HepG2 (cell line): ENCODE data around the gene OLR1. TPM values are rescaled to one million over a fixed set of nuclear protein-coding genes. Genes with fewer than 3 reads are reported as not detected.

Experiments used
- ATAC-seq: fragments of 200-7000 bp; cut with Tn5 transposase; 3 replicates; pipeline ENCODE4 v1.9.1; 2020; ENCODE audit warnings: mild to moderate bottlenecking, moderate library complexity
- BruUV-seq: library from RNA; stranded (reverse); fragments of 400-500 nt; replicated peaks from 2 replicates; lab custom pipeline; 2021; lab: Mats Ljungman, UMichigan
- CTCF ChIA-PET: fragments of 300-600 bp; formaldehyde crosslinking; extraction: SDS; loops from one replicate; lab custom pipeline; 2021; ENCODE audit warnings: low total read pairs, inconsistent platforms, low intra/inter-chr PET ratio; lab: Yijun Ruan, JAX
- POLR2A ChIA-PET: fragments of 350-600 bp; sonication (Branson Sonifier 250); formaldehyde crosslinking; loops from one replicate; lab custom pipeline; 2020; ENCODE audit warnings: antibody characterized with exemption, inconsistent platforms; lab: Yijun Ruan, JAX
- DNase-seq: peaks from one replicate; pipeline ENCODE4 v3.0.0-alpha.2; 2015; ENCODE audit warnings: low spot score
- FAIRE-seq: peaks from 3 replicates; lab custom pipeline; 2011; peaks lifted over from hg19 to GRCh38; lab: Jason Lieb, UNC
- H2AFZ ChIP-seq: one replicate; pipeline ENCODE4 v1.6.1; 2011; ENCODE audit warnings: low read length, inconsistent platforms
- H3K27ac ChIP-seq: fragments of 300-600 bp; 3 replicates; pipeline ENCODE4 v1.8.0; 2011; ENCODE audit warnings: mixed run types, mild to moderate bottlenecking, mixed read lengths, low read length, inconsistent platforms; ENCODE audit not compliant: insufficient read depth; ENCODE audit errors: extremely low read length
- H3K27me3 ChIP-seq, 2 experiments: fragments of 200-600 bp in 1 of 2; 2 replicates in 1 of 2; 3 replicates in 1 of 2; pipeline versions ENCODE4 v1.6.0 to v1.8.0; 2011; ENCODE audit warnings: low read length in 2 of 2, mild to moderate bottlenecking in 2 of 2, moderate library complexity in 2 of 2, inconsistent platforms in 1 of 2; ENCODE audit not compliant: insufficient read depth in 2 of 2, control insufficient read depth in 1 of 2
- H3K36me3 ChIP-seq, 2 experiments: fragments of 200-600 bp in 1 of 2; replicated peaks in 1 of 2; 2 replicates in 1 of 2; 3 replicates in 1 of 2; pipeline versions ENCODE4 v1.5.1 to v1.8.0; 2011; ENCODE audit warnings: low read length in 2 of 2, inconsistent platforms in 1 of 2; ENCODE audit not compliant: insufficient read depth in 2 of 2, control insufficient read depth in 1 of 2
- H3K4me1 ChIP-seq: 2 replicates; pipeline ENCODE4 v1.5.1; 2012; ENCODE audit warnings: low read length, inconsistent platforms; ENCODE audit not compliant: insufficient read depth
- H3K4me2 ChIP-seq: 2 replicates; pipeline ENCODE4 v1.6.0; 2011; ENCODE audit warnings: low read depth, low read length, inconsistent platforms
- H3K4me3 ChIP-seq, 3 experiments: fragments of 200-600 bp in 1 of 3; sonication (generic), shearing (Covaris generic) in 1 of 3; replicated peaks in 1 of 3; 2 replicates each; pipeline ENCODE4 v1.5.1; 2011 to 2016; ENCODE audit warnings: low read length in 3 of 3, inconsistent platforms in 2 of 3, low read depth in 2 of 3, mild to moderate bottlenecking in 2 of 3, control low read depth in 1 of 3, mixed read lengths in 1 of 3; ENCODE audit not compliant: insufficient read depth in 1 of 3
- H3K79me2 ChIP-seq: one replicate; pipeline ENCODE4 v1.6.1; 2011; ENCODE audit warnings: low read length, inconsistent platforms; ENCODE audit not compliant: insufficient read depth
- H3K9ac ChIP-seq: 2 replicates; pipeline ENCODE4 v1.6.0; 2011; ENCODE audit warnings: mild to moderate bottlenecking, low read depth, low read length, inconsistent platforms; ENCODE audit not compliant: insufficient read depth
- H3K9me3 ChIP-seq: 2 replicates; pipeline ENCODE4 v1.5.1; 2012; ENCODE audit warnings: mild to moderate bottlenecking, low read length
- H4K20me1 ChIP-seq: 2 replicates; pipeline ENCODE4 v1.6.0; 2011; ENCODE audit warnings: inconsistent platforms, mild to moderate bottlenecking, low read length, moderate library complexity; ENCODE audit not compliant: insufficient read depth
- CC2D1A ChIP-seq: sonication (generic); formaldehyde crosslinking; IDR thresholded peaks from 2 replicates; pipeline ENCODE4 v1.8.1; 2023; ENCODE audit warnings: mild to moderate bottlenecking, missing genetic modification reagents
- HOXA9 ChIP-seq: sonication (generic); formaldehyde crosslinking; IDR thresholded peaks from 2 replicates; pipeline ENCODE4 v1.8.1; 2022; ENCODE audit warnings: missing genetic modification reagents, mild to moderate bottlenecking, moderate library complexity, borderline replicate concordance
- JDP2 ChIP-seq: sonication (generic); formaldehyde crosslinking; IDR thresholded peaks from 2 replicates; pipeline ENCODE4 v1.8.1; 2022; ENCODE audit warnings: missing genetic modification reagents, borderline replicate concordance
- NR2F2 ChIP-seq: IDR thresholded peaks from 2 replicates; pipeline ENCODE4 v1.6.1; 2012; ENCODE audit warnings: low read depth, inconsistent platforms, borderline replicate concordance
- U2AF1 ChIP-seq: fragments of 200-400 bp; formaldehyde crosslinking; optimal IDR thresholded peaks from 2 replicates; pipeline ENCODE3; 2017; ENCODE audit warnings: mild to moderate bottlenecking, low read depth, low read length
- ZBED4 ChIP-seq: sonication (generic); formaldehyde crosslinking; IDR thresholded peaks from 2 replicates; pipeline ENCODE4 v1.4.0; 2020; ENCODE audit warnings: missing genetic modification reagents, borderline replicate concordance
- ZFP90 ChIP-seq: sonication (generic); formaldehyde crosslinking; IDR thresholded peaks from 2 replicates; pipeline ENCODE4 v1.8.0; 2022; ENCODE audit warnings: missing genetic modification reagents, mild to moderate bottlenecking, inconsistent platforms, borderline replicate concordance
- ZNF124 ChIP-seq: sonication (generic); formaldehyde crosslinking; IDR thresholded peaks from 2 replicates; pipeline ENCODE4 v1.4.0; 2020; ENCODE audit warnings: missing genetic modification reagents
- ZNF224 ChIP-seq: sonication (generic); formaldehyde crosslinking; IDR thresholded peaks from 2 replicates; pipeline ENCODE4 v1.5.0; 2020; ENCODE audit warnings: mild to moderate bottlenecking, missing genetic modification reagents
- ZNF382 ChIP-seq: sonication (generic); formaldehyde crosslinking; IDR thresholded peaks from 2 replicates; pipeline ENCODE4 v1.5.0; 2020; ENCODE audit warnings: missing genetic modification reagents, mild to moderate bottlenecking, borderline replicate concordance
- ZNF503 ChIP-seq: sonication (generic); formaldehyde crosslinking; IDR thresholded peaks from 2 replicates; pipeline ENCODE4 v1.4.0; 2020; ENCODE audit warnings: missing genetic modification reagents
- WGBS: methylation state at CpG from one replicate; pipeline ENCODE4 v1.1.6; 2017; ENCODE audit warnings: low lambda C conversion rate; 5-methylcytosine and 5-hydroxymethylcytosine counted together
- in situ Hi-C: cut with HindIII; loops from 2 replicates; pipeline ENCODE4 v1.10.0; 2017; ENCODE audit warnings: low pct_unique_long_range_greater_than_20kb; ENCODE audit not compliant: extremely low pct_ligation_motif_present
- intact Hi-C: fragments of 100-400 bp; cut with micrococcal nuclease; formaldehyde crosslinking; loops from one replicate; pipeline ENCODE4 v1.10.0; 2022; ENCODE audit not compliant: unreplicated experiment
- polyA plus RNA-seq, 8 experiments: library from polyadenylated mRNA; depleted of rRNA in 3 of 8; stranded (reverse) in 7 of 8; unstranded in 1 of 8; fragments of >200 nt; fragmentation: Illumina TruSeq in 4 of 8; extraction: Trizol in 4 of 8; gene quantifications; 2 replicates each; pipeline versions ENCODE4 v1.2.1 to v1.2.3, GENCODE V29; 2011 to 2016; ENCODE audit warnings: low read depth in 4 of 8, missing spikeins in 1 of 8, mixed read lengths in 1 of 8; ENCODE audit not compliant: insufficient read depth in 1 of 8
- total RNA-seq, 5 experiments: library from RNA; depleted of rRNA; stranded (reverse); fragments of >200 nt; fragmentation: Illumina TruSeq; extraction: Trizol; gene quantifications; 2 replicates each; pipeline ENCODE4 v1.2.3, GENCODE V29; 2016; ENCODE audit warnings: low read depth in 1 of 5

The OLR1 gene
- total and polyA plus RNA-seq, 2 of the 13 experiments (the other 11 are each of a cell fraction or from before 2014, with no cell fraction given) = not detected

DNA sequence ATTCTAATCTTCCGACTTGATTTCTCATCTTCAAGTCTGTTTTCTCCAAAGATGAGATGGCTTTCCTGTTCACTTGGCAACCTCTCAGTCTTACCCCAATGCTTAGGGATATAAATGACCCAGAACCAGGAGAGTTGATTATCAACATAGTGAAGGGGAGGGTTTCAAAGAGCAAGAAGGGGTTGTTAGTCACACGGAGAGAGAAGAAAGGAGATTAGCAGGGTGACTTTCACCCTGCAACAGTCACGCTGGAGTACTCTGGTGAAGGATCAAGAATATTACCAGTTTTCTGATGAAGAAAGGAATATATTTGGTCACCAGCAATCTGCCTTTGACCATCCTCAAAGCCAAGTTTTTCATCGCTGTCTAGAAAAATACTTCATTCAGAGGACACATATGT is 6.9 kb upstream of the OLR1 start, which contains the start of gene TMEM52B:
TSS of gene TMEM52B (plus strand) at position 212 of the 400 bp plus-strand sequence. CDS start 543 bp downstream, outside the sequence.
- DNase-seq (no peak), ATAC-seq (no peak), FAIRE-seq (no peak)
- 55% methylated on average over 4 of the region's 4 CpGs for WGBS
- H2AFZ ChIP-seq = no peak within 1 kb of the TSS
- POLR2A ChIA-PET = no interaction called here
- H3K4me1 ChIP-seq = no peaks in the 10 kb centered on the region
- intact Hi-C loops = no loop called here
- CTCF ChIA-PET = no interaction called here
- no peak within 1 kb of the TSS for H3K27ac ChIP-seq
- TF ChIP-seq ZNF124 (CRISPR knock-in tag) (no peak), ZNF224 (CRISPR knock-in tag) (no peak), ZNF382 (CRISPR knock-in tag) (no peak), U2AF1 (no peak), HOXA9 (CRISPR knock-in tag) (no peak), ZNF503 (CRISPR knock-in tag) (no peak), ZBED4 (CRISPR knock-in tag) (no peak), CC2D1A (no peak), ZFP90 (no peak), JDP2 (CRISPR knock-in tag) (no peak), NR2F2 (no peak)
- no peaks in the 10 kb centered on the region for H3K27me3 ChIP-seq
- no TSS peak for BruUV-seq
- in situ Hi-C loops = no loop called here
- H3K4me2 ChIP-seq = no peak within 1 kb of the TSS
- H4K20me1 ChIP-seq = no peaks in the 10 kb centered on the region
- H3K4me3 ChIP-seq = no peak within 1 kb of the TSS
- no peaks in the 10 kb centered on the region for H3K79me2 ChIP-seq
- no peak within 1 kb of the TSS for H3K9ac ChIP-seq
- no peaks in the 10 kb centered on the region for H3K36me3 ChIP-seq
- H3K9me3 ChIP-seq = no peaks in the 10 kb centered on the region
